Panc1 (cell line): ENCODE results near the gene KDM3B.

Experiments
- POLR2AphosphoS5 ChIP-seq: IDR thresholded peaks from 2 replicates; pipeline ENCODE4 v1.6.1; 2012; ENCODE audit warnings: mild to moderate bottlenecking, low read depth, low read length, moderate library complexity
- TF ChIP-seq, protein P1 (sequence below): fragments of 450-650 bp; IDR thresholded peaks from 2 replicates; pipeline ENCODE4 v1.5.1; 2017; ENCODE audit warnings: mild to moderate bottlenecking
- TF ChIP-seq, protein P2 (sequence below), 2 experiments: IDR thresholded peaks; 2 replicates each; pipeline ENCODE4 v1.6.1; 2011 to 2012; ENCODE audit warnings: low read depth in 2 of 2, control low read depth in 1 of 2, low read length in 1 of 2, mild to moderate bottlenecking in 1 of 2, moderate library complexity in 1 of 2; ENCODE audit not compliant: insufficient read depth in 1 of 2

GRCh38 chr5:138440159-138441073 lies 87.9 kb downstream of the KDM3B start:
- TF ChIP-seq, protein P1, sequence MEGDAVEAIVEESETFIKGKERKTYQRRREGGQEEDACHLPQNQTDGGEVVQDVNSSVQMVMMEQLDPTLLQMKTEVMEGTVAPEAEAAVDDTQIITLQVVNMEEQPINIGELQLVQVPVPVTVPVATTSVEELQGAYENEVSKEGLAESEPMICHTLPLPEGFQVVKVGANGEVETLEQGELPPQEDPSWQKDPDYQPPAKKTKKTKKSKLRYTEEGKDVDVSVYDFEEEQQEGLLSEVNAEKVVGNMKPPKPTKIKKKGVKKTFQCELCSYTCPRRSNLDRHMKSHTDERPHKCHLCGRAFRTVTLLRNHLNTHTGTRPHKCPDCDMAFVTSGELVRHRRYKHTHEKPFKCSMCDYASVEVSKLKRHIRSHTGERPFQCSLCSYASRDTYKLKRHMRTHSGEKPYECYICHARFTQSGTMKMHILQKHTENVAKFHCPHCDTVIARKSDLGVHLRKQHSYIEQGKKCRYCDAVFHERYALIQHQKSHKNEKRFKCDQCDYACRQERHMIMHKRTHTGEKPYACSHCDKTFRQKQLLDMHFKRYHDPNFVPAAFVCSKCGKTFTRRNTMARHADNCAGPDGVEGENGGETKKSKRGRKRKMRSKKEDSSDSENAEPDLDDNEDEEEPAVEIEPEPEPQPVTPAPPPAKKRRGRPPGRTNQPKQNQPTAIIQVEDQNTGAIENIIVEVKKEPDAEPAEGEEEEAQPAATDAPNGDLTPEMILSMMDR = no peak
- TF ChIP-seq POLR2AphosphoS5 = no peak
- TF ChIP-seq, protein P2, sequence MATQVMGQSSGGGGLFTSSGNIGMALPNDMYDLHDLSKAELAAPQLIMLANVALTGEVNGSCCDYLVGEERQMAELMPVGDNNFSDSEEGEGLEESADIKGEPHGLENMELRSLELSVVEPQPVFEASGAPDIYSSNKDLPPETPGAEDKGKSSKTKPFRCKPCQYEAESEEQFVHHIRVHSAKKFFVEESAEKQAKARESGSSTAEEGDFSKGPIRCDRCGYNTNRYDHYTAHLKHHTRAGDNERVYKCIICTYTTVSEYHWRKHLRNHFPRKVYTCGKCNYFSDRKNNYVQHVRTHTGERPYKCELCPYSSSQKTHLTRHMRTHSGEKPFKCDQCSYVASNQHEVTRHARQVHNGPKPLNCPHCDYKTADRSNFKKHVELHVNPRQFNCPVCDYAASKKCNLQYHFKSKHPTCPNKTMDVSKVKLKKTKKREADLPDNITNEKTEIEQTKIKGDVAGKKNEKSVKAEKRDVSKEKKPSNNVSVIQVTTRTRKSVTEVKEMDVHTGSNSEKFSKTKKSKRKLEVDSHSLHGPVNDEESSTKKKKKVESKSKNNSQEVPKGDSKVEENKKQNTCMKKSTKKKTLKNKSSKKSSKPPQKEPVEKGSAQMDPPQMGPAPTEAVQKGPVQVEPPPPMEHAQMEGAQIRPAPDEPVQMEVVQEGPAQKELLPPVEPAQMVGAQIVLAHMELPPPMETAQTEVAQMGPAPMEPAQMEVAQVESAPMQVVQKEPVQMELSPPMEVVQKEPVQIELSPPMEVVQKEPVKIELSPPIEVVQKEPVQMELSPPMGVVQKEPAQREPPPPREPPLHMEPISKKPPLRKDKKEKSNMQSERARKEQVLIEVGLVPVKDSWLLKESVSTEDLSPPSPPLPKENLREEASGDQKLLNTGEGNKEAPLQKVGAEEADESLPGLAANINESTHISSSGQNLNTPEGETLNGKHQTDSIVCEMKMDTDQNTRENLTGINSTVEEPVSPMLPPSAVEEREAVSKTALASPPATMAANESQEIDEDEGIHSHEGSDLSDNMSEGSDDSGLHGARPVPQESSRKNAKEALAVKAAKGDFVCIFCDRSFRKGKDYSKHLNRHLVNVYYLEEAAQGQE (IDR thresholded peaks at IDR 0.05; ENCODE audit: insufficient read depth in 1 of 2, low read depth in 2 of 2, low read length in 1 of 2) = no peak
